Spleen (tissue), 7 donors: ENCODE measurements around the gene NDP.
A peak's percentile ranks its signal among the peaks of the same experiment; 100 is the strongest.

Source experiments
- CTCF ChIP-seq, 11 experiments: fragments of 200-600 bp in 7 of 11; fragments of 450-650 bp in 4 of 11; sonication (generic) in 4 of 11; IDR thresholded peaks in 8 of 11; conservative IDR thresholded peaks in 3 of 11; 1 replicate in 7 of 11; 2 replicates in 4 of 11; pipeline versions ENCODE4 v1.4.0 to v1.8.0; 2016 to 2021; ENCODE audit warnings: antibody characterized with exemption in 11 of 11, inconsistent platforms in 4 of 11, mild to moderate bottlenecking in 1 of 11
- POLR2A ChIP-seq, 3 donors: fragments of 450-650 bp; IDR thresholded peaks; one replicate each; pipeline ENCODE4 v1.5.1; 2017; ENCODE audit warnings: antibody characterized with exemption in 3 of 3, mild to moderate bottlenecking in 1 of 3
- donor health status: DM: no; HTN: no; CAD: no; lungs with moderate emphysema.
- donor health status: DM: no; HTN: no; CAD: no.
- donor health status: DM: no; HTN: no; CAD: no.

GRCh38 chrX:43958529-43958928, 14.7 kb downstream of the NDP start:
- TF ChIP-seq CTCF (IDR thresholded peaks at IDR 0.05 in 8 of 11, conservative IDR thresholded peaks at IDR 0.05 in 3 of 11) (peak; percentile 43 to 87 (median 64)), POLR2A (IDR thresholded peaks at IDR 0.05) (no peak)
